Thoracic aorta (tissue), 2 donors: ENCODE results near the gene LRRC27. TPM values are rescaled to one million over a fixed set of nuclear protein-coding genes. Genes with fewer than 3 reads are reported as not detected.

Experiments used
- ATAC-seq: fragments of 150-250 bp; one replicate; pipeline ENCODE4 v1.8.0; 2017; ENCODE audit warnings: low read depth; ENCODE audit not compliant: insufficient number of reproducible peaks, low FRiP score
- DNase-seq: peaks from one replicate; pipeline ENCODE4 v3.0.0-alpha.2; 2020; ENCODE audit warnings: low spot score
- H3K27ac ChIP-seq, 2 donors: fragments of 200-600 bp; sonication (generic); 1 replicate in 1 of 2; 2 replicates in 1 of 2; pipeline ENCODE4 v1.5.1; 2016; ENCODE audit warnings: mild to moderate bottlenecking in 2 of 2, moderate library complexity in 2 of 2
- H3K27me3 ChIP-seq: fragments of 200-600 bp; sonication (generic); replicated peaks from 2 replicates; pipeline ENCODE4 v1.6.0; 2016; ENCODE audit warnings: mild to moderate bottlenecking; ENCODE audit not compliant: insufficient read depth
- H3K36me3 ChIP-seq: fragments of 200-600 bp; sonication (generic); one replicate; pipeline ENCODE4 v1.5.1; 2016
- H3K4me1 ChIP-seq, 2 donors: fragments of 200-600 bp; sonication (generic); 1 replicate in 1 of 2; 2 replicates in 1 of 2; pipeline versions ENCODE4 v1.5.1 to v1.6.0; 2016; ENCODE audit warnings: low read depth in 2 of 2, mild to moderate bottlenecking in 1 of 2; ENCODE audit not compliant: control insufficient read depth in 1 of 2
- H3K4me3 ChIP-seq: fragments of 200-600 bp; sonication (generic); 2 replicates; pipeline ENCODE4 v1.5.1; 2016; ENCODE audit warnings: mild to moderate bottlenecking
- H3K9me3 ChIP-seq: fragments of 200-600 bp; sonication (generic); 2 replicates; pipeline ENCODE4 v1.5.1; 2016
- CTCF ChIP-seq: fragments of 200-600 bp; sonication (generic); IDR thresholded peaks from one replicate; pipeline ENCODE4 v1.5.1; 2019; ENCODE audit warnings: antibody characterized with exemption
- total RNA-seq, 2 donors: library from RNA; depleted of rRNA; stranded (reverse); fragments of >200 nt; gene quantifications; one replicate each; pipeline versions ENCODE4 v1.1.0 to v1.2.3, GENCODE V29; 2016

The LRRC27 gene
- total RNA-seq, 2 donors from 2014 or later: 3.2 to 8.9 TPM

- no peak for TF ChIP-seq CTCF
- no peak for DNase-seq
- H3K4me3 ChIP-seq: peak overlapping the region; percentile 75
- H3K36me3 ChIP-seq: no peaks in the 10 kb centered on the region
- peaks cover 12 to 21% of the 10 kb centered on the region in 2 donors for H3K4me1 ChIP-seq
- no peak for ATAC-seq
- no peaks in the 10 kb centered on the region for H3K9me3 ChIP-seq
- H3K27ac ChIP-seq: peak overlapping the region; percentile 72 to 84
- H3K27me3 ChIP-seq: no peaks in the 10 kb centered on the region
These were observed 63.1 kb downstream of the LRRC27 start for GRCh38 chr10:132394936-132395703.

GRCh38 chr10:132395704-132396493, 63.9 kb downstream of the LRRC27 start:
- H3K27me3 ChIP-seq: no peaks in the 10 kb centered on the region
- DNase-seq (no peak), ATAC-seq (peak; percentile 8)
- H3K27ac ChIP-seq: peak overlapping the region; percentile 72 to 84
- peaks cover 12 to 21% of the 10 kb centered on the region in 2 donors for H3K4me1 ChIP-seq
- no peak for TF ChIP-seq CTCF
- H3K36me3 ChIP-seq: no peaks in the 10 kb centered on the region
- H3K4me3 ChIP-seq: peak overlapping the region; percentile 75
- no peaks in the 10 kb centered on the region for H3K9me3 ChIP-seq

- peak overlapping the region; percentile 75 for H3K4me3 ChIP-seq
- H3K9me3 ChIP-seq: no peaks in the 10 kb centered on the region
- peak overlapping the region; percentile 72 to 84 for H3K27ac ChIP-seq
- no peaks in the 10 kb centered on the region for H3K36me3 ChIP-seq
- ATAC-seq (peak; percentile 39), DNase-seq (no peak)
- peak; percentile 25 for TF ChIP-seq CTCF
- H3K27me3 ChIP-seq: no peaks in the 10 kb centered on the region
- peaks cover 12 to 21% of the 10 kb centered on the region in 2 donors for H3K4me1 ChIP-seq
These were observed 64.6 kb downstream of the LRRC27 start for GRCh38 chr10:132396494-132397035.

GRCh38 chr10:132397036-132397541, 65.1 kb downstream of the LRRC27 start, which contains the start of gene PWWP2B:
Gene PWWP2B, plus strand, starts transcription at chr10:132397200. Its CDS starts 27 bp downstream, at chr10:132397227.
- Histone ChIP-seq H3K27ac (peak within 1 kb of the TSS; percentile 72 to 84), H3K27me3 (no peaks in the 10 kb centered on the region), H3K9me3 (no peaks in the 10 kb centered on the region), H3K4me3 (peak within 1 kb of the TSS; percentile 95), H3K4me1 (peaks cover 12 to 21% of the 10 kb centered on the region in 2 donors), H3K36me3 (no peaks in the 10 kb centered on the region)
- DNase-seq (no peak), ATAC-seq (no peak)
- no peak for TF ChIP-seq CTCF
